ENCODE measurements around the gene RALGPS1.

Gene RALGPS1

GRCh38 chr9:127021664-127022363 lies 107.2 kb downstream of the RALGPS1 start:
- Histone ChIP-seq H3K4me3 (ENCODE audit: low read depth, low read length) (no peak overlapping the region), H3K36me3 (ENCODE audit: control insufficient read depth in 2 of 2, insufficient read depth in 1 of 2, low read length in 2 of 2) (no peaks in the 10 kb centered on the region), H3K27ac (ENCODE audit: extremely low read depth, low read depth, low read length) (no peak overlapping the region), H3K4me1 (ENCODE audit: control insufficient read depth, insufficient read depth, low read length) (no peaks in the 10 kb centered on the region), H3K9me3 (ENCODE audit: control insufficient read depth, insufficient read depth, low read depth, low read length) (no peaks in the 10 kb centered on the region)
- TF ChIP-seq HIC1 (tag by site-specific recombination; IDR thresholded peaks at IDR 0.05) (no peak), ZNF266 (tag by site-specific recombination; IDR thresholded peaks at IDR 0.05; ENCODE audit: low read depth) (no peak), ZNF585B (tag by site-specific recombination; IDR thresholded peaks at IDR 0.05) (no peak), ZNF626 (tag by site-specific recombination; IDR thresholded peaks at IDR 0.05) (no peak), ZNF704 (tag by site-specific recombination; IDR thresholded peaks at IDR 0.05) (no peak), ZXDB (tag by site-specific recombination; IDR thresholded peaks at IDR 0.05) (no peak), KLF7 (tag by site-specific recombination; IDR thresholded peaks at IDR 0.05; ENCODE audit: borderline replicate concordance) (no peak), ZNF518A (tag by site-specific recombination; conservative IDR thresholded peaks at IDR 0.05; ENCODE audit: low read depth) (no peak), ZNF174 (tag by site-specific recombination; IDR thresholded peaks at IDR 0.05) (no peak), ZNF121 (tag by site-specific recombination; IDR thresholded peaks at IDR 0.05) (no peak), OSR2 (tag by site-specific recombination; IDR thresholded peaks at IDR 0.05) (no peak), ZNF558 (tag by site-specific recombination; IDR thresholded peaks at IDR 0.05) (no peak), ZBTB20 (tag by site-specific recombination; IDR thresholded peaks at IDR 0.05) (no peak), EGR2 (tag by site-specific recombination; IDR thresholded peaks at IDR 0.05; ENCODE audit: low read depth) (no peak), ZNF621 (tag by site-specific recombination; IDR thresholded peaks at IDR 0.05) (no peak)
- TF ChIP-seq, protein P1, sequence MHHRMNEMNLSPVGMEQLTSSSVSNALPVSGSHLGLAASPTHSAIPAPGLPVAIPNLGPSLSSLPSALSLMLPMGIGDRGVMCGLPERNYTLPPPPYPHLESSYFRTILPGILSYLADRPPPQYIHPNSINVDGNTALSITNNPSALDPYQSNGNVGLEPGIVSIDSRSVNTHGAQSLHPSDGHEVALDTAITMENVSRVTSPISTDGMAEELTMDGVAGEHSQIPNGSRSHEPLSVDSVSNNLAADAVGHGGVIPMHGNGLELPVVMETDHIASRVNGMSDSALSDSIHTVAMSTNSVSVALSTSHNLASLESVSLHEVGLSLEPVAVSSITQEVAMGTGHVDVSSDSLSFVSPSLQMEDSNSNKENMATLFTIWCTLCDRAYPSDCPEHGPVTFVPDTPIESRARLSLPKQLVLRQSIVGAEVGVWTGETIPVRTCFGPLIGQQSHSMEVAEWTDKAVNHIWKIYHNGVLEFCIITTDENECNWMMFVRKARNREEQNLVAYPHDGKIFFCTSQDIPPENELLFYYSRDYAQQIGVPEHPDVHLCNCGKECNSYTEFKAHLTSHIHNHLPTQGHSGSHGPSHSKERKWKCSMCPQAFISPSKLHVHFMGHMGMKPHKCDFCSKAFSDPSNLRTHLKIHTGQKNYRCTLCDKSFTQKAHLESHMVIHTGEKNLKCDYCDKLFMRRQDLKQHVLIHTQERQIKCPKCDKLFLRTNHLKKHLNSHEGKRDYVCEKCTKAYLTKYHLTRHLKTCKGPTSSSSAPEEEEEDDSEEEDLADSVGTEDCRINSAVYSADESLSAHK (tag by site-specific recombination; IDR thresholded peaks at IDR 0.05), result no peak
- POLR2A ChIA-PET, result no interaction called here
- CTCF ChIA-PET, result no interaction called here
